Right lobe of liver (tissue), 6 donors: ENCODE measurements around the gene DNLZ. TPM values are rescaled to one million over a fixed set of nuclear protein-coding genes. Genes with fewer than 3 reads are reported as not detected.

Experiments
- ATAC-seq, 4 donors: fragments of 200-7000 bp; cut with Tn5 transposase; one replicate each; pipeline ENCODE4 v1.9.1; 2020; ENCODE audit warnings: mild to moderate bottlenecking in 4 of 4, moderate library complexity in 4 of 4
- DNase-seq, 3 donors: peaks; one replicate each; pipeline ENCODE4 v3.0.0-alpha.2; 2020
- H3K27ac ChIP-seq, 3 donors: fragments of 200-600 bp; one replicate each; pipeline ENCODE4 v1.8.0; 2022
- H3K27me3 ChIP-seq, 2 donors: fragments of 200-600 bp; one replicate each; pipeline ENCODE4 v1.8.0; 2022
- H3K36me3 ChIP-seq, 4 donors: fragments of 200-600 bp; sonication (generic) in 1 of 4; one replicate each; pipeline versions ENCODE4 v1.5.1 to v1.8.0; 2017 to 2022; ENCODE audit warnings: control low read depth in 1 of 4
- H3K4me1 ChIP-seq, 4 donors: fragments of 200-600 bp; sonication (generic) in 1 of 4; one replicate each; pipeline versions ENCODE4 v1.5.1 to v1.8.0; 2017 to 2022; ENCODE audit warnings: control low read depth in 1 of 4
- H3K4me3 ChIP-seq, 3 donors: fragments of 200-600 bp; one replicate each; pipeline ENCODE4 v1.8.0; 2022
- H3K9me3 ChIP-seq, 4 donors: fragments of 200-600 bp; sonication (generic) in 1 of 4; one replicate each; pipeline versions ENCODE4 v1.5.1 to v1.8.0; 2017 to 2022; ENCODE audit warnings: control low read depth in 1 of 4
- POLR2A ChIP-seq: fragments of 450-650 bp; IDR thresholded peaks from one replicate; pipeline ENCODE4 v1.6.1; 2017; ENCODE audit warnings: antibody characterized with exemption, mild to moderate bottlenecking
- WGBS: methylation state at CpG from one replicate; pipeline ENCODE4 v1.1.6; 2018; ENCODE audit warnings: low coverage, low lambda C conversion rate; ENCODE audit not compliant: insufficient coverage; ENCODE audit errors: missing lambda C conversion rate; 5-methylcytosine and 5-hydroxymethylcytosine counted together
- intact Hi-C, 2 donors: fragments of 100-400 bp; cut with DNase I; formaldehyde crosslinking; loops; one replicate each; pipeline versions ENCODE4 v1.11.2 to v1.14.1; 2022
- total RNA-seq, 6 experiments: library from RNA; depleted of rRNA in 2 of 6; stranded (reverse); fragments of >200 nt in 2 of 6; fragmentation: NEBNext Ultra II Directional in 3 of 6; extraction: Animal tissue kit (Norgen Biotek cat#: 25700) in 3 of 6; gene quantifications; one replicate each; pipeline versions ENCODE4 v1.1.0 to v1.2.4, GENCODE V29; 2016 to 2023
- TF ChIP-seq, protein P1 (sequence below), 4 donors: fragments of 200-600 bp in 3 of 4; fragments of 450-650 bp in 1 of 4; IDR thresholded peaks; one replicate each; pipeline versions ENCODE4 v1.5.1 to v1.8.0; 2016 to 2022; ENCODE audit warnings: antibody characterized with exemption in 4 of 4, mild to moderate bottlenecking in 2 of 4
- donor health status: DM: no; HTN: yes; CAD: no.
- donor health status: DM: no; HTN: no; CAD: no.
- donor health status: DM: no; HTN: no; CAD: no.
- donor health status: DM: no; HTN: yes; CAD: no.
- donor health status: DM: no; HTN: yes; CAD: no.

The DNLZ gene
- total RNA-seq, 6 experiments from 2014 or later = 5.0 to 26.0 (median 10.4) TPM

- no peak for TF ChIP-seq POLR2A
- TF ChIP-seq, protein P1, sequence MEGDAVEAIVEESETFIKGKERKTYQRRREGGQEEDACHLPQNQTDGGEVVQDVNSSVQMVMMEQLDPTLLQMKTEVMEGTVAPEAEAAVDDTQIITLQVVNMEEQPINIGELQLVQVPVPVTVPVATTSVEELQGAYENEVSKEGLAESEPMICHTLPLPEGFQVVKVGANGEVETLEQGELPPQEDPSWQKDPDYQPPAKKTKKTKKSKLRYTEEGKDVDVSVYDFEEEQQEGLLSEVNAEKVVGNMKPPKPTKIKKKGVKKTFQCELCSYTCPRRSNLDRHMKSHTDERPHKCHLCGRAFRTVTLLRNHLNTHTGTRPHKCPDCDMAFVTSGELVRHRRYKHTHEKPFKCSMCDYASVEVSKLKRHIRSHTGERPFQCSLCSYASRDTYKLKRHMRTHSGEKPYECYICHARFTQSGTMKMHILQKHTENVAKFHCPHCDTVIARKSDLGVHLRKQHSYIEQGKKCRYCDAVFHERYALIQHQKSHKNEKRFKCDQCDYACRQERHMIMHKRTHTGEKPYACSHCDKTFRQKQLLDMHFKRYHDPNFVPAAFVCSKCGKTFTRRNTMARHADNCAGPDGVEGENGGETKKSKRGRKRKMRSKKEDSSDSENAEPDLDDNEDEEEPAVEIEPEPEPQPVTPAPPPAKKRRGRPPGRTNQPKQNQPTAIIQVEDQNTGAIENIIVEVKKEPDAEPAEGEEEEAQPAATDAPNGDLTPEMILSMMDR (IDR thresholded peaks at IDR 0.05) = no peak
- 80% methylated on average over 7 of the region's 26 CpGs for WGBS
- ATAC-seq (no peak), DNase-seq (no peak)
- H3K27ac ChIP-seq = peak overlapping the region in 1 of 3 donors; percentile 21
- no peaks in the 10 kb centered on the region for H3K36me3 ChIP-seq
- H3K4me1 ChIP-seq = peaks cover 0 to 8% (median 5%) of the 10 kb centered on the region in 4 donors
- intact Hi-C loops = no loop called here
- H3K27me3 ChIP-seq = no peaks in the 10 kb centered on the region
- no peak overlapping the region for H3K4me3 ChIP-seq
- H3K9me3 ChIP-seq = no peaks in the 10 kb centered on the region
Observed at GRCh38 chr9:136361754-136362449, 1.6 kb downstream of the DNLZ start.

DNA sequence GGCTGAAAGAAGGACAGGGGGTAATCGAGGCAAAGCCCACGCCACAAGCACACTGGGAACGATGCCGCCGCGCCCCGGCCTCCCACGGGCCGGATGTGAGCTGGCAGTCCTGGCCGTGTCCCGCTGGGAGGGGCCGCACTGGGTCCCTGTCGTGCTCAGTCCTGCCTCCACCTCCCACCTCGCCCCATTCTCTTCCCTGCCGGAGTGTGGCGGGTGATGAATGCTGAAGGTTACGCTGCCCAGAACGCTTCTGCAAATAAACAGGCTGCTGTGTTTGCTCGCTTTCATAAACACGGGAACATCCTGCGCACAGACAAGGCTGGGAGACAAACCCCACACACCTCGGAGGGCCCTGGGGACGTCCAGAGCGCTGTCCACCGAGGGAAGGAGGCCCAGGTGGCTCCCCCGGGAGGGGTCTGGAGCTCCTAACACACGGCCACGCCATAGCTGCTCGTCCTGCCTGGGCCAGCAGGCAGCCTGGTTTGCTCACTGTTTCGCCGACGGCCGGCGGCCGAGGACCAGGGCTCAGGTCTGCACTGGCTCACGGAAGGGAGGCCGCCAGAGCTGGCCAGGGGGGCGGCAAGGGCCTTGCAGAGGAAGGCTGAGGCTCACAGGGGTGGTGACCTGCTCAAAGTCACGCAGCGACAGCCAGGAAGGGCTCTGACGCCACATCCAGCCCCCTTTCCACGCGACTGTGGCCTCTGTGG lies 2.3 kb downstream of the DNLZ start:
- H3K27ac ChIP-seq = peak overlapping the region in 1 of 3 donors; percentile 21
- H3K4me3 ChIP-seq = no peak overlapping the region
- 72% methylated on average over 8 of the region's 43 CpGs for WGBS
- intact Hi-C loops = no loop called here
- peaks cover 0 to 8% (median 5%) of the 10 kb centered on the region in 4 donors for H3K4me1 ChIP-seq
- ATAC-seq = no peak
- H3K36me3 ChIP-seq = no peaks in the 10 kb centered on the region
- H3K9me3 ChIP-seq = no peaks in the 10 kb centered on the region
- TF ChIP-seq, protein P1 (IDR thresholded peaks at IDR 0.05) = no peak
- TF ChIP-seq POLR2A = no peak
- DNase-seq = no peak
- H3K27me3 ChIP-seq = no peaks in the 10 kb centered on the region

DNA sequence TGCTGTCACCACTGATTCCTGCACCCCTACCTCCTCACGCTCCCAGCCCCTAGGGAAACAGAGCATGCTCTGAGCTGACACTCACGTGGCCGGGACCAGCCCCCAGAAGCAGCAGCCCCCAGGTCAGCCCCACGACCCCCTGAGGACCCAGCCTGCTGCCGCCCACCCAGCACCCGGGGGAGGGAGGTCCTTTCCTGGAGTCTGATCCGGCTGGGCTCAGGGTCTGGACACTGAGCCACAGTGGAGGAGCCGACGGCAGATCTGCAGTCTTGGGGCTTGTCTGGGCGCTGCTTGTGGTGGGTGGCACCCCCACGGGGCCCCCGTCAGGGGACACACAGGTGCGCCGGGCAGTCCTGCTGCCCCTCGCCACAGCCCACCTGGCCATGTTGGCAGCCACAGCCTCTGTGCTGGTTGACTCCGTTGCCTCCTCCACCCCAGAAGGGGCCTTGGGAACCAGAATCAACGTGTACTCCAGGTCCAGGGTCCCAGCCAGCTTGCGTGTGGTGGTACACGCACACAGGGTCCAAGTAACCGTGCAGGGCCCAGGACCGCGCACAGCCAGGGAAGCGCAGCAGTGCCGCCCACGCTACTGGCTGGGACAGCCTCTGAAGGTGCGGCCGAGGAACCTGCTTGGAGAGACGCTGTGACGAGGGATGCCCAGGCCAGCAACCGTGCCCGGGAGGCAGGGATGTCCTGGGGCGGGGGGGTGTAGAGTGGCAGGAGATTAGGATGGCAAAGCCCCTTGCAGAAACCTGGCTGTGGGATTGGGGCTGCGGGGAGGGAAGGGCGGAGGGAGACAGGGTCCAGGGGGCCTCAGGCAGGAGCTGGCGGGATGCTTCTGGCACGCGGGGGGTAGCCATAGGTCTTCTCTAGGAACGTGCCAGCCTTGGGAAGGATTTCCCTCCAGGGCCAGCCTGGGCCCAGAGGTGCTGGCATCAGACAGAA lies 3.5 kb downstream of the DNLZ start:
- intact Hi-C loops = no loop called here
- 95% methylated on average over 8 of the region's 38 CpGs for WGBS
- H3K4me3 ChIP-seq = no peak overlapping the region
- H3K4me1 ChIP-seq = peaks cover 0 to 8% (median 5%) of the 10 kb centered on the region in 4 donors
- no peaks in the 10 kb centered on the region for H3K36me3 ChIP-seq
- DNase-seq (no peak), ATAC-seq (no peak)
- H3K27ac ChIP-seq = no peak overlapping the region
- TF ChIP-seq POLR2A = no peak
- TF ChIP-seq, protein P1 (IDR thresholded peaks at IDR 0.05) = no peak
- no peaks in the 10 kb centered on the region for H3K9me3 ChIP-seq
- H3K27me3 ChIP-seq = no peaks in the 10 kb centered on the region

- TF ChIP-seq, protein P1 (IDR thresholded peaks at IDR 0.05) = no peak
- TF ChIP-seq POLR2A = no peak
- no peak for ATAC-seq
- peaks cover 0 to 3% (median 2%) of the 10 kb centered on the region in 4 donors for H3K4me1 ChIP-seq
- WGBS = no CpG with 5 or more reads among the region's 2 CpGs
- no peak overlapping the region for H3K27ac ChIP-seq
- intact Hi-C loops = no loop called here
- H3K27me3 ChIP-seq = no peaks in the 10 kb centered on the region
- H3K36me3 ChIP-seq = no peaks in the 10 kb centered on the region
- no peaks in the 10 kb centered on the region for H3K9me3 ChIP-seq
- H3K4me3 ChIP-seq = no peak overlapping the region
- no peak for DNase-seq
Observed at GRCh38 chr9:136358888-136359287, 4.7 kb downstream of the DNLZ start.
